Upper lobe of right lung (tissue), 1 donor: ENCODE results near the gene TLR9. TPM values are rescaled to one million over a fixed set of nuclear protein-coding genes. Genes with fewer than 3 reads are reported as not detected.

Source experiments
- ATAC-seq: fragments of 200-7000 bp; cut with Tn5 transposase; one replicate; pipeline ENCODE4 v1.9.1; 2020; ENCODE audit warnings: mild to moderate bottlenecking, moderate library complexity
- DNase-seq: peaks from one replicate; pipeline ENCODE4 v3.0.0-alpha.2; 2020
- H3K27ac ChIP-seq: fragments of 200-600 bp; one replicate; pipeline ENCODE4 v1.8.0; 2022
- H3K27me3 ChIP-seq: fragments of 200-600 bp; one replicate; pipeline ENCODE4 v1.8.0; 2022; ENCODE audit warnings: mild to moderate bottlenecking
- H3K36me3 ChIP-seq: fragments of 200-600 bp; one replicate; pipeline ENCODE4 v1.8.0; 2022
- H3K4me1 ChIP-seq: fragments of 200-600 bp; one replicate; pipeline ENCODE4 v1.8.0; 2022
- H3K4me3 ChIP-seq: fragments of 200-600 bp; one replicate; pipeline ENCODE4 v1.8.0; 2022; ENCODE audit warnings: mild to moderate bottlenecking
- H3K9me3 ChIP-seq: fragments of 200-600 bp; one replicate; pipeline ENCODE4 v1.8.0; 2022
- CTCF ChIP-seq: fragments of 200-600 bp; IDR thresholded peaks from one replicate; pipeline ENCODE4 v1.8.0; 2022; ENCODE audit warnings: antibody characterized with exemption
- intact Hi-C: fragments of 100-400 bp; cut with DNase I; formaldehyde crosslinking; loops from one replicate; pipeline ENCODE4 v1.11.0; 2022
- total RNA-seq: library from RNA; stranded (reverse); fragmentation: NEBNext Ultra II Directional; extraction: Animal tissue kit (Norgen Biotek cat#: 25700); gene quantifications from one replicate; pipeline ENCODE4 v1.2.1, GENCODE V29; 2021
- donor health status: DM: no; HTN: yes; CAD: no; lungs with severe emphysema.

The TLR9 gene
- total RNA-seq, 1 donor from 2014 or later = 0.87 TPM

GRCh38 chr3:52195823-52196331 is 29.6 kb downstream of the TLR9 start:
- no peak for TF ChIP-seq CTCF
- DNase-seq (no peak), ATAC-seq (peak; percentile 49)
- peak overlapping the region; percentile 90 for H3K27ac ChIP-seq
- H3K27me3 ChIP-seq = no peaks in the 10 kb centered on the region
- H3K9me3 ChIP-seq = no peaks in the 10 kb centered on the region
- H3K36me3 ChIP-seq = peaks cover 6% of the 10 kb centered on the region
- no peak overlapping the region for H3K4me3 ChIP-seq
- intact Hi-C loops = no loop called here
- peaks cover 64% of the 10 kb centered on the region for H3K4me1 ChIP-seq

GRCh38 chr3:52195291-52195597 is 30.2 kb downstream of the TLR9 start:
- H3K4me1 ChIP-seq = peaks cover 64% of the 10 kb centered on the region

GRCh38 chr3:52194485-52195290 is 30.8 kb downstream of the TLR9 start:
- no peaks in the 10 kb centered on the region for H3K27me3 ChIP-seq
- peak overlapping the region; percentile 90 for H3K27ac ChIP-seq
- H3K4me3 ChIP-seq = no peak overlapping the region
- peaks cover 64% of the 10 kb centered on the region for H3K4me1 ChIP-seq
- DNase-seq = peak; percentile 89
- no peaks in the 10 kb centered on the region for H3K9me3 ChIP-seq
- TF ChIP-seq CTCF = no peak
- no peaks in the 10 kb centered on the region for H3K36me3 ChIP-seq
- peak; percentile 37 for ATAC-seq
- intact Hi-C loops = no loop called here

More at GRCh38 chr3:52195291-52195597, 30.2 kb downstream of the TLR9 start:
- no peak for ATAC-seq
- no peaks in the 10 kb centered on the region for H3K27me3 ChIP-seq
- peak overlapping the region; percentile 90 for H3K27ac ChIP-seq
- no peak for DNase-seq
- TF ChIP-seq CTCF = no peak
- no peak overlapping the region for H3K4me3 ChIP-seq
- H3K9me3 ChIP-seq = no peaks in the 10 kb centered on the region
- intact Hi-C loops = no loop called here
- no peaks in the 10 kb centered on the region for H3K36me3 ChIP-seq

- DNase-seq (no peak), ATAC-seq (no peak)
- no peak for TF ChIP-seq CTCF
- Histone ChIP-seq H3K4me3 (no peak overlapping the region), H3K9me3 (no peaks in the 10 kb centered on the region), H3K27me3 (no peaks in the 10 kb centered on the region), H3K4me1 (peaks cover 59% of the 10 kb centered on the region), H3K36me3 (no peaks in the 10 kb centered on the region), H3K27ac (no peak overlapping the region)
- intact Hi-C loops = no loop called here
These were observed 32.4 kb downstream of the TLR9 start for GRCh38 chr3:52193065-52193464.

- Histone ChIP-seq H3K4me1 (peaks cover 48% of the 10 kb centered on the region), H3K9me3 (no peaks in the 10 kb centered on the region), H3K27ac (no peak overlapping the region), H3K27me3 (no peaks in the 10 kb centered on the region), H3K36me3 (no peaks in the 10 kb centered on the region), H3K4me3 (no peak overlapping the region)
- TF ChIP-seq CTCF = no peak
- ATAC-seq (no peak), DNase-seq (no peak)
- intact Hi-C loops = no loop called here
These were observed 33.8 kb downstream of the TLR9 start for GRCh38 chr3:52191663-52192062.
